GM21825 (cell line): Measurements from ENCODE around the gene NLRX1.
"Not testable (repeated sequence)": the region's sequence is repeated elsewhere in the genome, so short reads cannot be mapped to it uniquely, and the experiment has no call there.

Experiments used
- ATAC-seq: cut with Tn5 transposase; IDR thresholded peaks from one replicate; pipeline ENCODE4 v1.9.1; 2021; ENCODE audit warnings: mild to moderate bottlenecking, moderate library complexity; ENCODE audit not compliant: unreplicated experiment

The NLRX1 gene

GRCh38 chr11:119181677-119182412 is 13.3 kb downstream of the NLRX1 start:
- no peak for ATAC-seq

DNA sequence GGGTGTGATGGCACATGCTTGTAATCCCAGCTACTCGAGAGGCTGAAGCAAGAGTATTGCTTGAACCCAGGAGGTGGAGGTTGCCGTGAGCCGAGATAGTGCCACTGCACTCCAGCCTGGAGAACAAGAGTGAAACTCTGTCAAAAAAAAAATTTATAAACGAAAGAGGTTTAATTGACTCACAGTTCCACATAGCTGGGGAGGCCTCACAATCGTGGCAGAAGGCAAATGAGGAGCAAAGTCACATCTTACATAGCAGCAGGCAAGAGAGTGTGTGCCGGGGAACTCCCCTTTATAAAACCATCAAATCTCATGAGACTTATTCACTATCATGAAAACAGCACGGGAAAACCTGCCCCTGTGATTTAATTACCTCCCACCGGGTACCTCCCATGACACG is 15.9 kb downstream of the NLRX1 start:
- not testable (repeated sequence) for ATAC-seq

DNA sequence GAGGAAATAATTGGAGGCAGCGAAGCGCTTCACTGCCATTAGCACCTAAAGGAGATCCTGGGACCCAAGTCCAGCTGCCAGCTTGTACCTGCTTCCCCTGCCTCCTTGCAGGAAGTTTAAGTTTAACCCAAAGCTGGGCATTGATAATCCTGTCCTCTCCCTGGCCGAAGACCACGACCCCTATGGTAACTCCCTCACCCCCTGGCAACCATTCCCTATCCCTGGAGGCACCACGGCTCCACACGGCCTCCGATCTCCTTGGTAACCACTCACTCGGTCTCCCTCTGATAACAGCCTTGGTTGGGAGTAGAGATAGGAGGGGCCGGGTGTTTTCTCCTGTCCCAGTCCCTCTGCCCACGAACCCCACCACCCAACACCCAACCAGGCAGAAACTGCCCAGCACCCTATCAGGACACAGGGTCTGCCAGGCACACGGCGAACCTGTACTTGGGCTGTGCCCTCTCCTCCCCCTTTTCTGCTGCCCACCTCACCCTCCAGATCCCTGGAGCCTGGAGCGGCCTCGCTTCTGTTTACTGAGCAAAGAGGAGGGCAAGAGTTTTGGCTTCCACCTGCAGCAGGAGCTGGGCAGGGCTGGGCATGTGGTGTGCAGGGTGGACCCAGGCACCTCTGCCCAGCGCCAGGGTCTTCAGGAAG is 17.6 kb downstream of the NLRX1 start:
- ATAC-seq, result no peak

GRCh38 chr11:119187123-119187892 is 18.8 kb downstream of the NLRX1 start:
- no peak for ATAC-seq

GRCh38 chr11:119188067-119188466 is 19.5 kb downstream of the NLRX1 start:
- ATAC-seq, result no peak

- ATAC-seq, result no peak
Observed at GRCh38 chr11:119188887-119189286, 20.4 kb downstream of the NLRX1 start.

GRCh38 chr11:119189393-119189792 is 20.9 kb downstream of the NLRX1 start:
- ATAC-seq, result no peak

DNA sequence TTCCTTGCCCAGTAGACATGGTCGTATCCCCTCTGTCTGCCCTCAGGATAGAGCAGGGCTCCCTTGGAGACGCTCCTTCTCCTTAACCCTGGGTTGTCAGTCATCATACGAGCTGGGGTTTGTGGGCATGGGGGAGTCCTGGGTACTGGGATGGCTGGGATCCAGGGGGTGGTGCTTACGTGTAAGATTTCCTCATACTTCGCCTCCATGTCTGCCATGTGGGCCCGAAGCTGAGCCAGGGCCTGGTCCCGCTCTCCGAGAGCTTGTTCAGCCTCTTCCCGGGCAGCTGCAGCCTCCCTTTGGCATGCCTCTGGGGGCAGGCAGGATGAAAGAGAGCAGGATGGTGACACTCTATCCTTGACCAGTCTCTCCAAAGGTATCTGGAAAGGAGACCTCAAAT is 22.0 kb downstream of the NLRX1 start:
- no peak for ATAC-seq

GRCh38 chr11:119191265-119191664 is 22.7 kb downstream of the NLRX1 start:
- not testable (repeated sequence) for ATAC-seq

DNA sequence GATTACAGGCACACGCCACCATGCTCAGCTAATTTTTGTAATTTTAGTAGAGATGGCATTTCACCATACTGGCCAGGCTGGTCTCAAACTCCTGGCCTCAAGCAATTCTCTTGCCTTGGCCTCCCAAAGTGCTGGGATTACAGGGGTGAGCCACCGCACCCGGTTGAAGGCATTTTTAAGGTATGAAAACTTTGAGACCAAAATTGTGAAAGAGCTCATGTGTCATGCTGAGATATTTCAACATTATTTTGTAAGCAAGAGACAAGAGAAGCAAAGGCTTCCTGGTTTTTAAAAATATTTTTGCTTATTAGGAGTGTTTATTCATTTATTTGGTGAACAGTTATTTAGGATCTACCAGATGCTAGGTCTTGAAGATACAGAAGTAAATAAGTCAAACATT is 23.6 kb downstream of the NLRX1 start:
- ATAC-seq, result no peak

DNA sequence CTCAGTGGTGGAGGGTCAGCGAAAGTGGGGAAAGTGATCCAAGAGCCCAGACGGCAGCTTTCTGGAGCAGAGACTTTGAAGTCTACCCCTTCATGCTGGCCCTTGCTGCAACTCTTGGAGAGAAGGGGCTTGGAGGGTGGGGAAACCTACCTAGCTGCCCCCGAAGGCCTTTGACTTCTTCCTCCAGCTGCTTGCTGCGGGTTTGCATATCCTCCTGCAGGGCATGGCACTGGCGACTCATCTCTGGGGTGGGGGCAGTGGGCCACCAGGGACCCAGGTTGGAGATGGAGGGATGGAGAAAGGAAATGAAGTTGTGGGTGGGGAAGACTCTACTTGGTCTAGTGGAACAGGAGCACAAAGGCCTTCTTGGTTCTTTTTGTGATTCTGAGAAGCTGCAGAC is 24.5 kb downstream of the NLRX1 start:
- ATAC-seq, result no peak

- ATAC-seq, result no peak
Observed at GRCh38 chr11:119193626-119194025, 25.1 kb downstream of the NLRX1 start.

- ATAC-seq, result no peak
Observed at GRCh38 chr11:119194811-119195440, 26.4 kb downstream of the NLRX1 start.

DNA sequence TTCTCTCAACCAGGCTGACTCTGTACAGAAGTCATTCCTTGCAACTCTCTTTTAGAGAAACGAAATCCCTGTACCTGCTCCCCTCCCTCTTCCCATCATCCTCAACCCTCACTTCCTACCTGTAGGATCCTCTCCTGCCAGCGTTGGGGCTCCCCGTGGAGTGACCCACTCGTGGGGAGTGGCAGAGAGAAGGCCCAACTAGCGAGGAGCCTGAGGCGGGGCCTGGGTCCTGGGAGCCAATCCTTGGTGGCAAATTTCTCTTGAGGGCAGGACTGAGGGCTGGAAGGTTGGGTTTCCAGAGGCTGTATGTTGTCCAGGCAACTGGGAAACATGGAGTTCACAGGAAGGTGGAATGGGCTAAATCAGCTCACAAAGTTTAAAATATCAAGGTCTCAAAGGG is 27.2 kb downstream of the NLRX1 start:
- no peak for ATAC-seq

DNA sequence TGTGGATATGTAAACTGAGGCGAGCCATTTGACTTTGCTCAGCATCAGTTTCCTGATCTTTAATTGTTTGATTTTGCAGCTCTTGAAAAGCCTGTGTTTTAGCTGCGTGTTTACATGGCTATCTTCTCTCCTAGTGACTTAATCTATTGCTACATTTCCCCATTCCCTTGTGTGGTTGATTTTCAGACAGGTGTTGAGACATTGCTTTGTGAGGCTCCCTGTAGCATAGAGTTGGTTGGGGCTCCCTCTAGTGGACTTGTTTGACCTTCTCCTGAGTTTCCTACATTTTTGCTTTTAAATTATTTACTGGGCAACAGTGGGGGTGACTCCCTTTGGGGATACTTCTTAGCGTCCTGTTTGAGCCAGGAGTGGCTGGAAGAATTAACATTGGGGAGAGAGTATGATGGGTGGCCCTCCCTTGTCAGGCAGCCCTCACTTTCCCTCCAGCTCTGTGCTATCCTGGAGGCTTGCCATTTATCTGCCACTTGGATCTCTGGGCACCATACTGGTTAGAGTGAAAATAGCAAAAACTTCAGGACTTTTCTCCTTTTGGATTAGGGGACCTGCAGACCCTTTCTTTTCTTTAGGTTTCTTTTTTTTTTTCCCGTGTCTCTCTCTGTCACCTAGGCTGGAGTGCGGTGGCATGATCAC is 28.4 kb downstream of the NLRX1 start:
- ATAC-seq, result peak; percentile 78

DNA sequence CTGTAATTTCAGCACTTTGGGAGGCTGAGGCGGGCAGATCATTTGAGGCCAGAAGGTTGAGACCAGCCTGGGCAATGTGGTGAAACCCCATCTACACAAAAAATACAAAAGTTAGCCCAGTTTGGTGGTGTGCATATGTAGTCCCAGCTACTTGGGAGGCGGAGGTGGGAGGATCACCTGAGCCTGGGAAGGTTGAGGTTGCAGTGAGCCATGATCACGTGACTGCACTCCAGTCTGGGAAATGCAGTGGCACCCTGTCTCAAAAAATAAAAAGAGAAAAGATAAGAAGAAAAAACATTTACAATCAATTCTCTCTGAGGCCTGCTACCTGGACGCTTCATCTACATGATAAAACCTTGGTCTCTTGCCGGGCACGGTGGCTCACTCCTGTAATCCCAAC is 30.4 kb downstream of the NLRX1 start:
- ATAC-seq, result no peak

DNA sequence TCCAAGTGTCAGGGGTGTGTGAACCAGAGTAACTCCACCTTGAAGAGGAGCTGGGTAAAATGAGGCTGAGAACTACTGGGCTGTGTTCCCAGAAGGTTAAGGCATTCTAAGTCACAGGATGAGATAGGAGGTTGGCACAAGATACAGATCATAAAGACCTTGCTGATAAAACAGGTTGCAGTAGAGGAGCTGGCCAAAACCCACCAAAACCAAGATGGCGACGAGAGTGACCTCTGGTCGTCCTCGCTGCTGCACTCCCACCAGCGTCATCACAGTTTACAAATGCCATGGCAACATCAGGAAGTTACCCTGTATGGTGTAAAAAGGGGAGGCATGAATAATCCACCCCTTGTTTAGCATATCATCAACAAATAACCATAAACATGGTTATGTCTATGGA is 32.7 kb downstream of the NLRX1 start:
- not testable (repeated sequence) for ATAC-seq

DNA sequence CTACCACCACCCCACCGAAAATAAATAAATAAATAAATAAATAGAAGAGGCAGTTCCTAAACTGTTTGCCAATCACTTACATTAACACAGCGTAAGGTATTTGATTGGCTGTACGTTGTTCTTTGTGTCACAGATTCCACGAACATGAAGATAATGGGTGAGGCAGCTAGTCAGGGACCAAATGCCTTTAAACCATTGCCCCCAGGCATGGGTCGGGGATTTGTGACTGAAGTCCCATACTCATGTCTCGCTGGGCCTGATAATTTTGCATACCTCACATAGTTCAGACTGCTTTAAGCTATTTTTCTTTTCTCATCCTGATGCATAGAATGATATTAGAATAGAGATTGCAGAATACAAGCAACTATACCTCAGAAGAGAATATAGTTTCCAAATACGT is 34.0 kb downstream of the NLRX1 start:
- no peak for ATAC-seq

- no peak for ATAC-seq
Observed at GRCh38 chr11:119204066-119204465, 35.5 kb downstream of the NLRX1 start.

DNA sequence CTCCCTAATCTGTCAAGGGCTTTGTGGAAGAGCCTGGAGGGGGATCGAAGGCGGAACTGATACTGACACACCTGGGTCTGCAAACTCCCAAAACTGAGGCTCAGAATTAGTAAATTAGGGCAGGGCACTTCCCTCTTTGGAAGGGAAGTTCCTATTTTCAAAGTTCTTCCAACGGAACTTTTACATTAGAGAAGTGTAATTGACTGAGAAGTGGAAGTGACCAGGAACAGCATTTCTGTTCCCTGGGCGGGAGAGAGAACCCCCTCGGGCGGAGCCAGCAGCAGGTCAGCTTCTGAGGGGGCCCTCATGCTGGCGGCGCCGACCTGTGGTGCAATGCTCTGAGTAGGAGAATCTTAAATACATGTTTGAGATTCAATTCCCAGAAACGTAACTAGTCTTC is 36.6 kb downstream of the NLRX1 start:
- no peak for ATAC-seq
